Tracheal epithelial cell (primary cell): Measurements from ENCODE around the gene ZBTB9. TPM values are rescaled to one million over a fixed set of nuclear protein-coding genes. Genes with fewer than 3 reads are reported as not detected.

Experiments used
- total RNA-seq: library from RNA; depleted of rRNA; stranded (reverse); fragments of >200 nt; gene quantifications from 2 replicates; pipeline ENCODE4 v1.2.1, GENCODE V29; 2014

The ZBTB9 gene, protein sequence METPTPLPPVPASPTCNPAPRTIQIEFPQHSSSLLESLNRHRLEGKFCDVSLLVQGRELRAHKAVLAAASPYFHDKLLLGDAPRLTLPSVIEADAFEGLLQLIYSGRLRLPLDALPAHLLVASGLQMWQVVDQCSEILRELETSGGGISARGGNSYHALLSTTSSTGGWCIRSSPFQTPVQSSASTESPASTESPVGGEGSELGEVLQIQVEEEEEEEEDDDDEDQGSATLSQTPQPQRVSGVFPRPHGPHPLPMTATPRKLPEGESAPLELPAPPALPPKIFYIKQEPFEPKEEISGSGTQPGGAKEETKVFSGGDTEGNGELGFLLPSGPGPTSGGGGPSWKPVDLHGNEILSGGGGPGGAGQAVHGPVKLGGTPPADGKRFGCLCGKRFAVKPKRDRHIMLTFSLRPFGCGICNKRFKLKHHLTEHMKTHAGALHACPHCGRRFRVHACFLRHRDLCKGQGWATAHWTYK
- total RNA-seq, result 6.0 and 7.5 TPM in 2 replicates

DNA sequence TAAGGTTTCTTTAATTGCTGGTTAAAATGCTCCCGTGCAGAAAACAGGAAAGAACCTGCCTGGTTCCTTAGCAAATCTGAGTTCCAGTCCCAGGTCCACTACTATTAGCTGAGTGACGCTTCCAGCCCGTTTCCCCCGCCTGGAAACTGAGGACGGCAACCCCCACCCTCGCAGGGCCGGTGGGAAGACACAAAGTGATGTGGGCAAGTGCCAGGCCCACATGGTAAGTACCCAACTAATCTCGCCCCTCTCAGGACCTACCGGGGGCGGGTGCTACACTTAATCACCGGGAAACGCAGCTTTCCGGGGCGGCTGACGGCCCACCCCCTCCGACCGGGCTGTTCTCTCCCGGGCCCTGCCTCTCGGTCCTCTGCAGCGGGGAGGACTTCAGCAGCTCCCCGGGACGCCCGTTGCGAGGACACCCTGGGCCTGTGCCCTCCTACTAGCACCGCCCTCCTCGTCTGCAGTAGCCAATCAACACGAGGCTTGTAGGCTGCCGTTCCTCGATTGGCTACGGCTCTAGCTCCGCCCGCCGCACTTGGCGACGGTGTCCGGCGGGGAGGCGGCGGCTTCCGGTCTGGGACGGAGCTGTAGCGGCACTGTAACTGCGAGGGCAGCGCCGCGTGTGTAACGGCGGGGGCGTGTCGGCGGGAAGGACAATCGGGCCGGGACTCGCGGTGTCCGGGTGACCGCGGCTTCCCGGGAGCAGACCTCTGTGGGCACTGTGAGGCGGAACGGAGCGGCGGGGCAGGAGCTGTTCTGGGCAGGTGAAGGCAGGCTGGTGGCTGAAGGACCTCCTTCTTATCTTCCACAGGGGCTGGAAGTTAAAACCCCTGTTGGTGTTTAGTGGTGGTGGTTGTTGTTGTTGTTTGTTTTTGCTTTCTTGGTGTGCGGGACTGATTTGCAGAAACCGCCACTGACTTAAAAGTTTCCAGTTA, at the start of gene ZBTB9:
TSS of gene ZBTB9 (plus strand) at position 568 of the 938 bp plus-strand sequence. CDS start 525 bp downstream, outside the sequence.

DNA sequence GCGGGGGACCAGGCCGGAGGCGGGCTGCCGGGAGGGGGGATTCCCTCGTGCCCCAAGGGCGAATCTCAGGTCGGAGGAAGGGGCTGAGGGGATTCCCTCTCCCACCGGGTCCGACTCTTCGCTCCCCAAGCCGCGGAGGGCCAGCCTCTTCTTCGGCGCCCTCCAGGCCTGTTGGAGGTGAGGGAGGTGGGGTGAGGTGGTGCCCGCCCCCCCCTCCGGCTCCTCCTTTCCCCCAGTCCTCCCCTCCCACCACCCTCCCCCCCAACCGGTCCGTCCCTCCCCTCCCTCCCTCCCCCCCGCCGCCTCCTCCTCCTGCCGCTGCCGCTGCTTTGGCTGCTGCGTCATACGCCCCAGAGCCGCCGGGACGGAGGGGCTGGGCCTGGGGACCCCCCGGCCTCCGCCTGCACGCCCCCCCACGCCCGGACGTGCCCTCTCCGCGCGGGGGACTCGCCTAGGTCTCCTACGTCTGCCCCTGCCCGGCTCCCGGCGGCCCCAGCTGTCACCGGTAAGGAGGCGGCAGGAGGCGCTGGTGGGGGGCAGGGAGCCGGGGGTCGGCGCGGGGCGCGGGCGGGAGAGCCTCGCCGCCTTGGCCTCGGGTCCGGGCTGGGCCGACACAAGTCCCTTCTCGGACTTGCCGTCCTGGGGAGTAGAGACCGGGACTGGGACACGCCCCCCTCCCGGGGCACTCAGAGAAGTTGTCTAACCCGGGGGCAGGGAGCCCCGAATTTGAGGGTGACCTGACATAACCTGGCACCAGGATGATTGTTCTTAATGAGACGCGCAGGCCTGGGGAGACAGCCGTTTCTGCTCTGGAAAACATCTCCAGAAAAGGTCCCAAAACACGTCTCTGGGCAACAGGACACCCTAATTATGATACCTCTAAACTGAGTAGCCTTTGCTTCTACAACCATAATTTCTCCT, 43.4 kb upstream of the ZBTB9 start, which contains the start of gene PHF1:
TSS of gene PHF1 (plus strand) at position 304 of the 921 bp plus-strand sequence. CDS start 1,250 bp downstream, outside the sequence.

DNA sequence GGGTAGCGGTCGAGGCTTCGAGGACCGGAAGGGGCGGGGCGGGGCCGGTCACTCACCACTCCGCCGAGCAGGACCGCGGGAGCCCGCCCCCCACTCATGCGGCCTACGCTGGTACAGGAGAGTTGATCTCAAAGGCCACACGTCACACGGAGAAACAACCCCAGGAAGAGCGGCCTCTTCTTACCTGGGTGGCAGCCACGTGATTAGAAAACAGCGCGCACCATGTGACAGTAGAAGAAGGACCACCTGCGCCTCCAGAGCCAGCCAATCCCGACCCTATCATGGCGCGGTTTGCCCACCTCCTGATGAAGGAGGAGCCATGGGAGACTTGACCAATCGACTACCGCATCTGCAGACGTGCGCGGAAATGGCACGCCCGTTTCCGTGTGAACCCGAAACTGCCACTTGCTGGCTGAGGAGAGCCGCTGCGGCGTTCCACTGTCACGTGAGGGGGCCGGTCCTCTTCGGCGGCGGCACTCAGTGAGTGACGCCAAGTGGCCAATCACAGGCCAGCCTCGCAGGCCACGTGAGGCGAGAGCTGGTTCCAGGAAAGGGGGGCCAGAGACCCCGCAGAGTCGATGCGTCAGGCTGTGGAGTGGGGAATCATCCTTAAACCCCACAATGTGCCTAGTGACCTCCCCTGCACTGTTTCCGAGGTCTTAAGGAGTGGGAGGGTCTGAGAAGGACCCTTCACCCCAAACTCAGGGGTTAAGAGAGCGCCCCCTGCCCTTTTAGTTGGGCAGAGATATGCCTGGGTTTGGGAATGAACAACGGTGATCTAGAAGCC, 36.3 kb upstream of the ZBTB9 start, which contains the start of gene CUTA:
TSS of gene CUTA (minus strand) at position 205 of the 787 bp plus-strand sequence. CDS start at position 98, 107 bp downstream.

DNA sequence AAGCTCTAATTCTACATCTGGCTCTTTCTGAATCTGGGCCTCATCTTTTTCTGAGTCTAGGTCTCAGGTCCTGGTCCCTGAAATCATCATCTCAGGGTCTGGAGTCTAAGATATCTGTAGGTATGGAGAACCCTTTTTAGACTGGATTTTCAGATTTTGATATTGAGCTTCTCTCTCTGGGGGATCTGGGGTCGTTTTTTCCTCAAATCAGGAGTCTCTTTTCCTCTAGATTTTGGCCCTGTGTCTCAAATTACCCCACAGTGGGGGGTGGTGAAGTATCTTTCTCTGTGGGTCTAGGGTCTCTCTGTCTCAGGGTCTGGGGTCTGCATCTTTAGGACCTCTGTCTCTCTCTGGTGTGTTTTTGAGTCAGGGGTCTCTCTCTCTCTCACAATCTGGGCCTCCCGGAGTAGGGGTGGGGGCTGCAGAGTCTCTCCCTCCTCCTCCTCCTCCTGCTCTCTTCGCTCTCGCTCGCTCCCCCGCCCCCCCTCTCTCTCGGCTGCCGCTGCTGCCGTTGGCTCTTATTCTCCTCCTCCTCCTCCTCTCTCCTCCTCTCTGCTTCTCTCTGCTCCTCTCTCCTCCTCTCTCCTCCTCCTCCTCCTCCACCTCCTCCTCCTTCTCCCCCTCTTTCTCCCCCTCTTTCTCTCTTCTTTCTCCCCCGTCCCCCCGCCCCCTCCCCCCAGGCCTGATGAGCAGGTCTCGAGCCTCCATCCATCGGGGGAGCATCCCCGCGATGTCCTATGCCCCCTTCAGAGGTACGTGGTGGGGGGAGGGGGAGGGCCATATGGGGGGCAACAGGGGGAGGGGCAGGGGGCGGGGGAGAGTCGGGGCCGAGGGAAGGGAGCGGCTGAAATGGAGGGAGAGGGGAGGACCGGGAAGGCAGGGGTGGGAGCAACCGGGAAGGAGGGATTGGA, 34.5 kb upstream of the ZBTB9 start, which contains the start of gene SYNGAP1:
TSS of gene SYNGAP1 (plus strand) at position 486 of the 911 bp plus-strand sequence. CDS start at position 686, 200 bp downstream.

Other genes with a start within 250 kb of the ZBTB9 start
- 48.0 and 64.6 TPM in 2 replicates for gene HSD17B8, start 249.9 kb upstream of the ZBTB9 start, total RNA-seq
- gene RING1, start 246.1 kb upstream of the ZBTB9 start, total RNA-seq, result 24.5 and 31.6 TPM in 2 replicates
- gene VPS52, start 182.7 kb upstream of the ZBTB9 start, total RNA-seq, result 17.5 and 24.1 TPM in 2 replicates
- 4,554 and 7,694 TPM in 2 replicates for gene RPS18, start 182.5 kb upstream of the ZBTB9 start, total RNA-seq
- gene B3GALT4, start 177.5 kb upstream of the ZBTB9 start, total RNA-seq, result 3.6 and 11.1 TPM in 2 replicates
- 101 and 139 TPM in 2 replicates for gene WDR46, start 165.3 kb upstream of the ZBTB9 start, total RNA-seq
- 42.2 and 47.1 TPM in 2 replicates for gene PFDN6, start 165.0 kb upstream of the ZBTB9 start, total RNA-seq
- 42.9 and 45.8 TPM in 2 replicates for gene RGL2, start 155.6 kb upstream of the ZBTB9 start, total RNA-seq
- 38.6 and 108 TPM in 2 replicates for gene TAPBP, start 140.5 kb upstream of the ZBTB9 start, total RNA-seq
- 13.9 and 14.2 TPM in 2 replicates for gene ZBTB22, start 136.8 kb upstream of the ZBTB9 start, total RNA-seq
- gene DAXX, start 131.6 kb upstream of the ZBTB9 start, total RNA-seq, result 27.5 and 49.6 TPM in 2 replicates
- 0.85 and 5.3 TPM in 2 replicates for gene KIFC1, start 62.8 kb upstream of the ZBTB9 start, total RNA-seq
- 9.9 and 15.1 TPM in 2 replicates for gene PHF1, start 43.6 kb upstream of the ZBTB9 start, total RNA-seq
- gene CUTA, start 36.5 kb upstream of the ZBTB9 start, total RNA-seq, result 42.2 and 93.7 TPM in 2 replicates
- 1.4 and 2.1 TPM in 2 replicates for gene SYNGAP1, start 34.5 kb upstream of the ZBTB9 start, total RNA-seq
- gene BAK1, start 125.7 kb downstream of the ZBTB9 start, total RNA-seq, result 22.2 and 49.4 TPM in 2 replicates
- 117 and 129 TPM in 2 replicates for gene ITPR3, start 166.7 kb downstream of the ZBTB9 start, total RNA-seq